VCaP (cell line): Measurements from ENCODE around the gene SLC41A2.
"Not testable (repeated sequence)": the region's sequence is repeated elsewhere in the genome, so short reads cannot be mapped to it uniquely, and the experiment has no call there.

Source experiments
- H3K27ac ChIP-seq: fragments of 450-650 bp; 2 replicates; pipeline ENCODE4 v1.5.1; 2017
- CTCF ChIP-seq: fragments of 450-650 bp; conservative IDR thresholded peaks from 2 replicates; pipeline ENCODE4 v1.5.1; 2017; ENCODE audit warnings: mild to moderate bottlenecking, moderate library complexity

SLC41A2 gene

GRCh38 chr12:104952816-104953215 is 5.3 kb downstream of the SLC41A2 start:
- TF ChIP-seq CTCF, result no peak
- H3K27ac ChIP-seq, result no peak overlapping the region

- no peak overlapping the region; the same call in 1 of the 2 replicates for H3K27ac ChIP-seq
- TF ChIP-seq CTCF, result no peak
Observed at GRCh38 chr12:104951759-104952509, 6.2 kb downstream of the SLC41A2 start.

GRCh38 chr12:104948716-104949115 is 9.4 kb downstream of the SLC41A2 start:
- H3K27ac ChIP-seq, result not testable (repeated sequence)

- no peak for TF ChIP-seq CTCF
- no peak overlapping the region for H3K27ac ChIP-seq
Observed at GRCh38 chr12:104944252-104944651, 13.8 kb downstream of the SLC41A2 start.

GRCh38 chr12:104943401-104943800 is 14.7 kb downstream of the SLC41A2 start:
- not testable (repeated sequence) for H3K27ac ChIP-seq

- no peak for TF ChIP-seq CTCF
Observed at GRCh38 chr12:104942075-104942474, 16.0 kb downstream of the SLC41A2 start.

GRCh38 chr12:104941454-104941853 is 16.6 kb downstream of the SLC41A2 start:
- TF ChIP-seq CTCF, result no peak
- H3K27ac ChIP-seq, result no peak overlapping the region

More at GRCh38 chr12:104942075-104942474, 16.0 kb downstream of the SLC41A2 start:
- no peak overlapping the region for H3K27ac ChIP-seq

- TF ChIP-seq CTCF, result no peak
- no peak overlapping the region for H3K27ac ChIP-seq
Observed at GRCh38 chr12:104939089-104939488, 19.0 kb downstream of the SLC41A2 start.
